ENCODE measurements around the gene QPCTL. TPM values are rescaled to one million over a fixed set of nuclear protein-coding genes. Genes with fewer than 3 reads are reported as not detected.

The QPCTL gene
- total RNA-seq, 2 donors from 2014 or later: 11.0 to 15.9 TPM

DNA sequence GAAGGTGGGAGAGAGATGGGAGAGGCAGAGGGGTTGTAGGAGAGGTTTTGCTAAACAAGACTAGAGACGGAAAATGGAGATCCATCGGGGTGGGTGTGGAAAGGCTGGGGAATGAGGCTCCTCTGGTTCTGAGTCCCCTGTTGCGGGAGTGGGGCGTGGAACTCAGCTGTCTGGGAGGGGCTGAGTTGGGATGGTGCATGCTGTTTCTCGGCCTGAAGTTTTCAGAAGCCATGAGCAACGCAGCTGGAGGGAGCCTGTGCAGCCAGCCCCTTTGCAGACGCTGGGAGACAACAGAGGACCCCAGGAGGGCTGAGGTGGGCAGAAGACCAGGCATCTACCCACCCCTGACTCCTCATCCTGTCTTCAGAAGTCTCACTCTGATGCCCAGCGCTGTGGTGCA lies 31.8 kb upstream of the QPCTL start:
- Histone ChIP-seq H3K9ac (ENCODE audit: extremely low read depth, low read length, poor library complexity, severe bottlenecking) (no peak overlapping the region), H3K4me3 (ENCODE audit: low read length) (no peak overlapping the region), H3K36me3 (ENCODE audit: control insufficient read depth, insufficient read depth, low read length) (no peaks in the 10 kb centered on the region), H3K4me1 (ENCODE audit: control insufficient read depth, insufficient read depth, low read length) (no peaks in the 10 kb centered on the region), H3K9me3 (ENCODE audit: control insufficient read depth, low read length) (no peaks in the 10 kb centered on the region), H3K27ac (ENCODE audit: low read depth, low read length) (no peak overlapping the region), H3K27me3 (ENCODE audit: control insufficient read depth, insufficient read depth, low read length, poor library complexity, severe bottlenecking) (no peaks in the 10 kb centered on the region)
- no peak for DNase-seq
- TF ChIP-seq, protein P1, sequence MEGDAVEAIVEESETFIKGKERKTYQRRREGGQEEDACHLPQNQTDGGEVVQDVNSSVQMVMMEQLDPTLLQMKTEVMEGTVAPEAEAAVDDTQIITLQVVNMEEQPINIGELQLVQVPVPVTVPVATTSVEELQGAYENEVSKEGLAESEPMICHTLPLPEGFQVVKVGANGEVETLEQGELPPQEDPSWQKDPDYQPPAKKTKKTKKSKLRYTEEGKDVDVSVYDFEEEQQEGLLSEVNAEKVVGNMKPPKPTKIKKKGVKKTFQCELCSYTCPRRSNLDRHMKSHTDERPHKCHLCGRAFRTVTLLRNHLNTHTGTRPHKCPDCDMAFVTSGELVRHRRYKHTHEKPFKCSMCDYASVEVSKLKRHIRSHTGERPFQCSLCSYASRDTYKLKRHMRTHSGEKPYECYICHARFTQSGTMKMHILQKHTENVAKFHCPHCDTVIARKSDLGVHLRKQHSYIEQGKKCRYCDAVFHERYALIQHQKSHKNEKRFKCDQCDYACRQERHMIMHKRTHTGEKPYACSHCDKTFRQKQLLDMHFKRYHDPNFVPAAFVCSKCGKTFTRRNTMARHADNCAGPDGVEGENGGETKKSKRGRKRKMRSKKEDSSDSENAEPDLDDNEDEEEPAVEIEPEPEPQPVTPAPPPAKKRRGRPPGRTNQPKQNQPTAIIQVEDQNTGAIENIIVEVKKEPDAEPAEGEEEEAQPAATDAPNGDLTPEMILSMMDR (conservative IDR thresholded peaks at IDR 0.05): no peak
- H3K4me3 Mint-ChIP-seq: no peak overlapping the region
- H3K27ac Mint-ChIP-seq: no peak overlapping the region
- H3K9me3 Mint-ChIP-seq: no peaks in the 10 kb centered on the region
- peaks cover 14% of the 10 kb centered on the region for H3K4me1 Mint-ChIP-seq
- peaks cover 12% of the 10 kb centered on the region for H3K27me3 Mint-ChIP-seq (ENCODE audit: insufficient read depth)
- H3K36me3 Mint-ChIP-seq (ENCODE audit: low read depth): no peaks in the 10 kb centered on the region
- WGBS, 2 experiments (ENCODE audit: insufficient coverage in 1 of 2, insufficient read length in 1 of 2): 47 to 63% methylated on average over 6 to 8 of the region's 8 CpGs

DNA sequence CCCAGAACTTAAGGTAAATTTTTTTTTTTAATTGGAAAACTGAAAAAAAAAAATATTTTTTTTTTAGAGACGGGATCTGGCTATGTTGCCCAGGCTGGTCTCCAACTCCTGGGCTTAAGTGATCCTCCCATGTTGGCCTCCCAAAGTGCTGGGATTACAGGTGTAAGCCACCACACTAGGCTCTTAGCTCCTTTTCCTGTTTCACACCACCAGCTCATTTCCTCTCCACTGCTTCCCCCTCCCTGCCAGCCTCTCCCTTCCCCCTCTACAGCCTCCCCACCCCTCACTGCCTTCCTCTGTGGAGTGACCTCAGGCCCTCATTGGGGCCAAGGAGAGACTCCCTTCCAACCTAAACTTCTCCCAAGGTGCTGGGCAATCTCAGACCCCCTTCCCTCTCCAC lies 28.7 kb upstream of the QPCTL start:
- no peaks in the 10 kb centered on the region for H3K36me3 ChIP-seq (ENCODE audit: control insufficient read depth, insufficient read depth, low read length)
- Mint-ChIP-seq H3K4me1 (peaks cover 22% of the 10 kb centered on the region), H3K4me3 (no peak overlapping the region), H3K27me3 (ENCODE audit: insufficient read depth) (peaks cover 25% of the 10 kb centered on the region), H3K27ac (no peak overlapping the region), H3K9me3 (no peaks in the 10 kb centered on the region), H3K36me3 (ENCODE audit: low read depth) (no peaks in the 10 kb centered on the region)
- no peak for DNase-seq
- H3K4me3 ChIP-seq (ENCODE audit: low read length): no peak overlapping the region
- H3K27ac ChIP-seq (ENCODE audit: low read depth, low read length): no peak overlapping the region
- no peaks in the 10 kb centered on the region for H3K4me1 ChIP-seq (ENCODE audit: control insufficient read depth, insufficient read depth, low read length)
- H3K9me3 ChIP-seq (ENCODE audit: control insufficient read depth, low read length): no peaks in the 10 kb centered on the region
- H3K27me3 ChIP-seq (ENCODE audit: control insufficient read depth, insufficient read depth, low read length, poor library complexity, severe bottlenecking): no peaks in the 10 kb centered on the region
- no peak overlapping the region for H3K9ac ChIP-seq (ENCODE audit: extremely low read depth, low read length, poor library complexity, severe bottlenecking)
- 94 to 100% methylated on average over 1 of the region's 1 CpG for WGBS, 2 experiments (ENCODE audit: insufficient coverage in 1 of 2, insufficient read length in 1 of 2)
- TF ChIP-seq, protein P1 (conservative IDR thresholded peaks at IDR 0.05): no peak

DNA sequence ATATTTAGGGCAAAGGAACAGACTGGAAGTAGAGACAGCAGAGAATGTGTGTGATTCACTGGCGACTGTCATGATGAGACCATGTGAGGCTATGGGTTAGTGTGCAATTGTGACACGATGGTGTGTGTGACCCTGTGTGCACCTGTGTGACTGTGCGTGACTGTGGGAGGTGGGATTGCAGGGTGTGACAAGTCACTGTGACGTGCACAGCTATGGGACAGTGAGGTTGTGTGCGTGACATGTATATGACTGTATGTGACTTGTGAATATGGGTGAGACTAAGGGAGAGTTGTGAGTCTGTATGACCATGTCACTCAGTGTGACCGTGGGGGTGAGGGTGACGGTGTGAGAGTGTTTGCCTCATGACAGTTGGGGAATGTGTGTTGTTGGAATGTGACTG lies 27.9 kb upstream of the QPCTL start:
- Mint-ChIP-seq H3K36me3 (ENCODE audit: low read depth) (no peaks in the 10 kb centered on the region), H3K4me3 (no peak overlapping the region), H3K9me3 (no peaks in the 10 kb centered on the region), H3K27me3 (ENCODE audit: insufficient read depth) (peaks cover 29% of the 10 kb centered on the region), H3K4me1 (peaks cover 17% of the 10 kb centered on the region), H3K27ac (no peak overlapping the region)
- Histone ChIP-seq H3K9ac (ENCODE audit: extremely low read depth, low read length, poor library complexity, severe bottlenecking) (no peak overlapping the region), H3K4me3 (ENCODE audit: low read length) (no peak overlapping the region), H3K27ac (ENCODE audit: low read depth, low read length) (no peak overlapping the region), H3K27me3 (ENCODE audit: control insufficient read depth, insufficient read depth, low read length, poor library complexity, severe bottlenecking) (no peaks in the 10 kb centered on the region), H3K36me3 (ENCODE audit: control insufficient read depth, insufficient read depth, low read length) (no peaks in the 10 kb centered on the region), H3K9me3 (ENCODE audit: control insufficient read depth, low read length) (no peaks in the 10 kb centered on the region), H3K4me1 (ENCODE audit: control insufficient read depth, insufficient read depth, low read length) (no peaks in the 10 kb centered on the region)
- DNase-seq: no peak
- 70 to 88% methylated on average over 5 to 7 of the region's 7 CpGs for WGBS, 2 experiments (ENCODE audit: insufficient coverage in 1 of 2, insufficient read length in 1 of 2)
- TF ChIP-seq, protein P1 (conservative IDR thresholded peaks at IDR 0.05): no peak

All from endodermal cell (in vitro differentiated cells).